ENCODE data around the gene ANKRD63. TPM values are rescaled to one million over a fixed set of nuclear protein-coding genes. Genes with fewer than 3 reads are reported as not detected.

The ANKRD63 gene
- total and polyA plus RNA-seq, 10 of the 15 experiments (the other 5 are each of a cell fraction or from before 2014, with no cell fraction given): not detected

- TF ChIP-seq, protein P1, sequence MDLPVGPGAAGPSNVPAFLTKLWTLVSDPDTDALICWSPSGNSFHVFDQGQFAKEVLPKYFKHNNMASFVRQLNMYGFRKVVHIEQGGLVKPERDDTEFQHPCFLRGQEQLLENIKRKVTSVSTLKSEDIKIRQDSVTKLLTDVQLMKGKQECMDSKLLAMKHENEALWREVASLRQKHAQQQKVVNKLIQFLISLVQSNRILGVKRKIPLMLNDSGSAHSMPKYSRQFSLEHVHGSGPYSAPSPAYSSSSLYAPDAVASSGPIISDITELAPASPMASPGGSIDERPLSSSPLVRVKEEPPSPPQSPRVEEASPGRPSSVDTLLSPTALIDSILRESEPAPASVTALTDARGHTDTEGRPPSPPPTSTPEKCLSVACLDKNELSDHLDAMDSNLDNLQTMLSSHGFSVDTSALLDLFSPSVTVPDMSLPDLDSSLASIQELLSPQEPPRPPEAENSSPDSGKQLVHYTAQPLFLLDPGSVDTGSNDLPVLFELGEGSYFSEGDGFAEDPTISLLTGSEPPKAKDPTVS (IDR thresholded peaks at IDR 0.05; ENCODE audit: low read depth, low read length): no peak
- TF ChIP-seq SIN3A (IDR thresholded peaks at IDR 0.05; ENCODE audit: low read depth, low read length) (no peak), EGR1 (IDR thresholded peaks at IDR 0.05; ENCODE audit: borderline replicate concordance in 1 of 2, low read depth in 2 of 2, low read length in 2 of 2) (no peak), RAD51 (IDR thresholded peaks at IDR 0.05) (no peak), MYC (IDR thresholded peaks at IDR 0.05; ENCODE audit: insufficient read depth, insufficient read length, insufficient replicate concordance, low read length, severe bottlenecking) (no peak), YY1 (IDR thresholded peaks at IDR 0.05; ENCODE audit: low read depth, low read length) (no peak), SMAD1 (IDR thresholded peaks at IDR 0.05; ENCODE audit: low read depth, partially characterized antibody) (no peak), JUNB (IDR thresholded peaks at IDR 0.05) (no peak), ZNF274 (IDR thresholded peaks at IDR 0.05; ENCODE audit: insufficient read depth, insufficient read length) (no peak), GATAD2B (conservative IDR thresholded peaks at IDR 0.05; ENCODE audit: low read depth) (no peak), KDM1A (IDR thresholded peaks at IDR 0.05; ENCODE audit: borderline replicate concordance) (no peak), BRCA1 (IDR thresholded peaks at IDR 0.05; ENCODE audit: low read depth, low read length) (no peak), NRF1 (conservative IDR thresholded peaks at IDR 0.05; ENCODE audit: low read depth, low read length) (no peak), TAF1 (IDR thresholded peaks at IDR 0.05; ENCODE audit: borderline replicate concordance, low read depth, low read length) (no peak), ZBED1 (IDR thresholded peaks at IDR 0.05; ENCODE audit: borderline replicate concordance) (no peak)
- TF ChIP-seq, protein P2, sequence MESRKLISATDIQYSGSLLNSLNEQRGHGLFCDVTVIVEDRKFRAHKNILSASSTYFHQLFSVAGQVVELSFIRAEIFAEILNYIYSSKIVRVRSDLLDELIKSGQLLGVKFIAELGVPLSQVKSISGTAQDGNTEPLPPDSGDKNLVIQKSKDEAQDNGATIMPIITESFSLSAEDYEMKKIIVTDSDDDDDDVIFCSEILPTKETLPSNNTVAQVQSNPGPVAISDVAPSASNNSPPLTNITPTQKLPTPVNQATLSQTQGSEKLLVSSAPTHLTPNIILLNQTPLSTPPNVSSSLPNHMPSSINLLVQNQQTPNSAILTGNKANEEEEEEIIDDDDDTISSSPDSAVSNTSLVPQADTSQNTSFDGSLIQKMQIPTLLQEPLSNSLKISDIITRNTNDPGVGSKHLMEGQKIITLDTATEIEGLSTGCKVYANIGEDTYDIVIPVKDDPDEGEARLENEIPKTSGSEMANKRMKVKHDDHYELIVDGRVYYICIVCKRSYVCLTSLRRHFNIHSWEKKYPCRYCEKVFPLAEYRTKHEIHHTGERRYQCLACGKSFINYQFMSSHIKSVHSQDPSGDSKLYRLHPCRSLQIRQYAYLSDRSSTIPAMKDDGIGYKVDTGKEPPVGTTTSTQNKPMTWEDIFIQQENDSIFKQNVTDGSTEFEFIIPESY (IDR thresholded peaks at IDR 0.05): no peak
- TF ChIP-seq, protein P3, sequence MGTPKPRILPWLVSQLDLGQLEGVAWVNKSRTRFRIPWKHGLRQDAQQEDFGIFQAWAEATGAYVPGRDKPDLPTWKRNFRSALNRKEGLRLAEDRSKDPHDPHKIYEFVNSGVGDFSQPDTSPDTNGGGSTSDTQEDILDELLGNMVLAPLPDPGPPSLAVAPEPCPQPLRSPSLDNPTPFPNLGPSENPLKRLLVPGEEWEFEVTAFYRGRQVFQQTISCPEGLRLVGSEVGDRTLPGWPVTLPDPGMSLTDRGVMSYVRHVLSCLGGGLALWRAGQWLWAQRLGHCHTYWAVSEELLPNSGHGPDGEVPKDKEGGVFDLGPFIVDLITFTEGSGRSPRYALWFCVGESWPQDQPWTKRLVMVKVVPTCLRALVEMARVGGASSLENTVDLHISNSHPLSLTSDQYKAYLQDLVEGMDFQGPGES (IDR thresholded peaks at IDR 0.05): no peak
- TF ChIP-seq, protein P4, sequence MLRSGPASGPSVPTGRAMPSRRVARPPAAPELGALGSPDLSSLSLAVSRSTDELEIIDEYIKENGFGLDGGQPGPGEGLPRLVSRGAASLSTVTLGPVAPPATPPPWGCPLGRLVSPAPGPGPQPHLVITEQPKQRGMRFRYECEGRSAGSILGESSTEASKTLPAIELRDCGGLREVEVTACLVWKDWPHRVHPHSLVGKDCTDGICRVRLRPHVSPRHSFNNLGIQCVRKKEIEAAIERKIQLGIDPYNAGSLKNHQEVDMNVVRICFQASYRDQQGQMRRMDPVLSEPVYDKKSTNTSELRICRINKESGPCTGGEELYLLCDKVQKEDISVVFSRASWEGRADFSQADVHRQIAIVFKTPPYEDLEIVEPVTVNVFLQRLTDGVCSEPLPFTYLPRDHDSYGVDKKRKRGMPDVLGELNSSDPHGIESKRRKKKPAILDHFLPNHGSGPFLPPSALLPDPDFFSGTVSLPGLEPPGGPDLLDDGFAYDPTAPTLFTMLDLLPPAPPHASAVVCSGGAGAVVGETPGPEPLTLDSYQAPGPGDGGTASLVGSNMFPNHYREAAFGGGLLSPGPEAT (IDR thresholded peaks at IDR 0.05; ENCODE audit: low read depth): 0 out of 2 replicates have a peak, but pooled peaks have one; percentile 38
- TF ChIP-seq, protein P5, sequence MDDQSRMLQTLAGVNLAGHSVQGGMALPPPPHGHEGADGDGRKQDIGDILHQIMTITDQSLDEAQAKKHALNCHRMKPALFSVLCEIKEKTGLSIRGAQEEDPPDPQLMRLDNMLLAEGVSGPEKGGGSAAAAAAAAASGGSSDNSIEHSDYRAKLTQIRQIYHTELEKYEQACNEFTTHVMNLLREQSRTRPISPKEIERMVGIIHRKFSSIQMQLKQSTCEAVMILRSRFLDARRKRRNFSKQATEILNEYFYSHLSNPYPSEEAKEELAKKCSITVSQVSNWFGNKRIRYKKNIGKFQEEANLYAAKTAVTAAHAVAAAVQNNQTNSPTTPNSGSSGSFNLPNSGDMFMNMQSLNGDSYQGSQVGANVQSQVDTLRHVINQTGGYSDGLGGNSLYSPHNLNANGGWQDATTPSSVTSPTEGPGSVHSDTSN (IDR thresholded peaks at IDR 0.05; ENCODE audit: insufficient replicate concordance, low read depth, low read length): no peak
- TF ChIP-seq, protein P6, sequence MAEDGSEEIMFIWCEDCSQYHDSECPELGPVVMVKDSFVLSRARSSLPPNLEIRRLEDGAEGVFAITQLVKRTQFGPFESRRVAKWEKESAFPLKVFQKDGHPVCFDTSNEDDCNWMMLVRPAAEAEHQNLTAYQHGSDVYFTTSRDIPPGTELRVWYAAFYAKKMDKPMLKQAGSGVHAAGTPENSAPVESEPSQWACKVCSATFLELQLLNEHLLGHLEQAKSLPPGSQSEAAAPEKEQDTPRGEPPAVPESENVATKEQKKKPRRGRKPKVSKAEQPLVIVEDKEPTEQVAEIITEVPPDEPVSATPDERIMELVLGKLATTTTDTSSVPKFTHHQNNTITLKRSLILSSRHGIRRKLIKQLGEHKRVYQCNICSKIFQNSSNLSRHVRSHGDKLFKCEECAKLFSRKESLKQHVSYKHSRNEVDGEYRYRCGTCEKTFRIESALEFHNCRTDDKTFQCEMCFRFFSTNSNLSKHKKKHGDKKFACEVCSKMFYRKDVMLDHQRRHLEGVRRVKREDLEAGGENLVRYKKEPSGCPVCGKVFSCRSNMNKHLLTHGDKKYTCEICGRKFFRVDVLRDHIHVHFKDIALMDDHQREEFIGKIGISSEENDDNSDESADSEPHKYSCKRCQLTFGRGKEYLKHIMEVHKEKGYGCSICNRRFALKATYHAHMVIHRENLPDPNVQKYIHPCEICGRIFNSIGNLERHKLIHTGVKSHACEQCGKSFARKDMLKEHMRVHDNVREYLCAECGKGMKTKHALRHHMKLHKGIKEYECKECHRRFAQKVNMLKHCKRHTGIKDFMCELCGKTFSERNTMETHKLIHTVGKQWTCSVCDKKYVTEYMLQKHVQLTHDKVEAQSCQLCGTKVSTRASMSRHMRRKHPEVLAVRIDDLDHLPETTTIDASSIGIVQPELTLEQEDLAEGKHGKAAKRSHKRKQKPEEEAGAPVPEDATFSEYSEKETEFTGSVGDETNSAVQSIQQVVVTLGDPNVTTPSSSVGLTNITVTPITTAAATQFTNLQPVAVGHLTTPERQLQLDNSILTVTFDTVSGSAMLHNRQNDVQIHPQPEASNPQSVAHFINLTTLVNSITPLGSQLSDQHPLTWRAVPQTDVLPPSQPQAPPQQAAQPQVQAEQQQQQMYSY (CRISPR knock-in tag; IDR thresholded peaks at IDR 0.05): no peak
These were observed 5.4 kb downstream of the ANKRD63 start (continued) for GRCh38 chr15:40277471-40277870.

Data from GM12878 (cell line).